Mononuclear cell (primary cell): ENCODE results near the gene ZNF613. TPM values are rescaled to one million over a fixed set of nuclear protein-coding genes. Genes with fewer than 3 reads are reported as not detected.
"Not testable (repeated sequence)": the region's sequence is repeated elsewhere in the genome, so short reads cannot be mapped to it uniquely, and the experiment has no call there.

Experiments used
- H3K27me3 ChIP-seq: 2 replicates; pipeline ENCODE4 v1.6.0; 2011; ENCODE audit warnings: low read length, control low read depth; ENCODE audit not compliant: insufficient read depth
- H3K4me1 ChIP-seq: 2 replicates; pipeline ENCODE4 v1.5.1; 2011; ENCODE audit warnings: mild to moderate bottlenecking, low read length, control low read depth; ENCODE audit not compliant: insufficient read depth
- H3K4me3 ChIP-seq: 2 replicates; pipeline ENCODE4 v1.5.1; 2011; ENCODE audit warnings: mild to moderate bottlenecking, low read length, moderate library complexity
- H3K9me3 ChIP-seq: 2 replicates; pipeline ENCODE4 v1.5.1; 2011; ENCODE audit warnings: low read depth, mild to moderate bottlenecking, control low read depth, low read length
- total RNA-seq: library from RNA; depleted of rRNA; stranded (reverse); fragments of >200 nt; gene quantifications from one replicate; pipeline ENCODE4 v1.2.3, GENCODE V29; 2012

ZNF613 gene
- total RNA-seq, 1 donor: 0.84 TPM

- H3K9me3 ChIP-seq: peaks cover 100% of the 10 kb centered on the region
- not testable (repeated sequence) for H3K4me3 ChIP-seq
Observed at GRCh38 chr19:51975787-51976186, 48.5 kb downstream of the ZNF613 start.

GRCh38 chr19:51976852-51977251, 49.6 kb downstream of the ZNF613 start:
- Histone ChIP-seq H3K4me3 (no peak overlapping the region), H3K9me3 (peaks cover 95% of the 10 kb centered on the region), H3K4me1 (no peaks in the 10 kb centered on the region), H3K27me3 (no peaks in the 10 kb centered on the region)

More at GRCh38 chr19:51975787-51976186, 48.5 kb downstream of the ZNF613 start:
- not testable (repeated sequence) for H3K27me3 ChIP-seq, H3K4me1 ChIP-seq

DNA sequence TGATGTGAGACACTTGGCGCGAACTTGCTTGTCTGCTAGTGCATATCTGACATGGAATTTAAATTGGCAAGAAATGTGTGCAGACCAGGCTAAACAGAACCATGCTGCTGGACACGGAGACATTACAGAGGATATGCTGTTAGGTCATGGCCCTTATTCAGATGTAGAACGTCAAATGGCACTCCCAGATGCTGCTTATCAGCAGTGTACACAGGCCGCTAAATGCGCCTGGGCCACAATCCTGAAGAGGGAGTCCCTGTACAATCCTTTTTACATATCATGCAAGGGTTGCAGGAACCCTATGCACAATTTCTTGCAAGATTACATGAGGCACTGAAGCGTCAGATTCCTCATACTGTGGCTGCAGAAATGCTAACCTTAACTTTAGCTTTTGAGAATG, 50.1 kb downstream of the ZNF613 start:
- H3K4me1 ChIP-seq: no peaks in the 10 kb centered on the region
- no peak overlapping the region for H3K4me3 ChIP-seq
- H3K27me3 ChIP-seq: no peaks in the 10 kb centered on the region
- H3K9me3 ChIP-seq: peaks cover 95% of the 10 kb centered on the region

DNA sequence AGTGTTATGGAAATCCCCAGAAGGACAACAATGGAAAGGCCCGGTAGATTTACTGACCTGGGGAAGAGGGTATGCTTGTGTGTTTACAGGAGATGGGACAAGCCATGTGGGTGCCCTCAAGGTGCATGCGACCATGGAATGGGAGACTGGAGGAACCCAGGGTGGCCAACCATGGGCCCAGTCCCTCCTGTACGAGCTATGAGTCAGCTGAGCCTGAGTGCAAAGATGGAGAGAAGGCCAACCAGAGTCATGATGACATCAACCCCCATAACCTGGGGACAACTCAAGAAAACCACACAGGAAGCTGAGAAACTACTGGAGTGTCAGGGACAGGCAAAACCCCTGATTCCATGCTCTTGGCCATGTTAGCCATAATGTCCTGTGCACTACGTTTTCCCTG, 51.6 kb downstream of the ZNF613 start:
- no peaks in the 10 kb centered on the region for H3K27me3 ChIP-seq
- H3K4me1 ChIP-seq: no peaks in the 10 kb centered on the region
- peaks cover 95% of the 10 kb centered on the region for H3K9me3 ChIP-seq
- H3K4me3 ChIP-seq: no peak overlapping the region

DNA sequence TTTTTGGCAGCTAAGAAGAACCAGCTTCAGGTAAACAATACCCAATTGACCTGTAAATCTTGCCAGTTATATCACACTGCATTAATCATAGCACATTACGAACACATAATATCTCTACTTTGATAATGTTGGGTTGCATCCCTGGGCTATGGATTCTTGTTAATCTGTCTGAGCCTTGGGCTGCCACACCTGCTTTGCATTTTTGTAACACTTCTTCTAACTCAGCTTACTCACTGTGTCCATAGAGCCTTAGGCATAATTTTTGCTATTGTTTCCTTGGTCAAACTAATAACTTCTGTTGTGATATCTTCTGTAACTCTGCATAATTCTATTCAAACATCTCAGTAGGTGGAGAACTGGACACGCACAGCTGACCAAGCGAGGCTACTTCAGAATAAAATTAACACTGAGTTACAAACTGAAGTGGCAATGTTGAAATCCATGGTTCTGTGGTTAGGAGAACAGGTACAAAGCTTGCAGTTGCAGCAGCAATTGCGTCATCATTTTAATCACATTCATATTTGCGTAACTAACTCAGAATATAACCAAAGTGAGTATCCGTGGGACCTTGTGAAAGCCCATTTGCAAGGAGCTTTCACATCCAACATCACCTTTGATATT, 53.0 kb downstream of the ZNF613 start:
- H3K9me3 ChIP-seq: peaks cover 95% of the 10 kb centered on the region
- no peak overlapping the region for H3K4me3 ChIP-seq
- peaks cover under 1% of the 10 kb centered on the region for H3K4me1 ChIP-seq
- no peaks in the 10 kb centered on the region for H3K27me3 ChIP-seq

- H3K9me3 ChIP-seq: peaks cover 90% of the 10 kb centered on the region
- not testable (repeated sequence) for H3K27me3 ChIP-seq, H3K4me3 ChIP-seq, H3K4me1 ChIP-seq
Observed at GRCh38 chr19:51980926-51981325, 53.7 kb downstream of the ZNF613 start.

- Histone ChIP-seq H3K4me1 (peaks cover 16% of the 10 kb centered on the region), H3K27me3 (no peaks in the 10 kb centered on the region), H3K9me3 (peaks cover 66% of the 10 kb centered on the region), H3K4me3 (no peak overlapping the region)
Observed at GRCh38 chr19:51983361-51983760, 56.1 kb downstream of the ZNF613 start.

DNA sequence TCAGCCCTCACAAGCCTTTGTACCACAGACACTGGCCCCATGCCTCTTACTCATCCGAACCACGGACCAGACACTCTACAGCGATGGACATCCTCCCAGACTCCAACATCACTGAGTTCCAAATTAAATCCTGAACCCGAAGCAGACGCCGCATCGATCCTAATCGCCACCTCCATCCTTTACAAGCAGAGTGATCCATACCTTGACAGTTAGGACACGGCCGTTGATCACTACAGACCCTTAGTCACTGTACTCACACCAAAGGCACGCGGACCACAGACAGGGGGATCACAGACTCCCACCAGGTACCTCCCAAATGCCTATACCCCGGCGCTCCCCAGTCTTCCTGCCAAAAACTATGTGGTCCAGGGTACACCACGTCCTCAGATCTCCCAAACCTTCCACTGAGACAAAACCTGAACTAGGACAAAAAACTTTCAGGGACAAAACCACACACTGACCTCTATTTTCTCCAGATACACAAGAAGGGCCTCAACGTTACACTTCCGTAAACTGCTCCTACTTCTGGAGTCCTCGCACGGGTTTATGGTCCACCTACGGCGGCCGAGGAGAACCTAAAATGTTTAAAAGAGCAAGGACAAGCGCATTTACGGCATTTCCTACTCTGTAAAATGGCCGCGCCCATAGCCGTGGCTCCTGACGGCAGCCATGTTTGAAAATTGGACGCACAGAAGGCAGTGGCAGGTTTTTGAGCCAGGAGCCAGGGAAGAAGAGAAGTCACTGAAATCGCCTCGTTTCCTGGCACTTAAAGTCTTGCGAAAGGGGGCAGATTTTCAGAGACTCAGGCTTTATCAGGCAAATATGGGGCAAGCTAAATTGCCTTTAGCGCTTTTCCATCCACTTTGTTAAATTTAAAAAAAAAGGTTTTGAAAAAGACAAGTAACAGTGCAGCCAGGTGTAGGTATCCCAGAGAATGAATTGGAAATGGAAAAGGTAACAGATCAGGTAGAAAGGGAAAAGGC, 59.3 kb downstream of the ZNF613 start, which contains the start of gene ZNF350:
TSS of gene ZNF350 (minus strand) at position 532 of the 983 bp plus-strand sequence. CDS start 12,480 bp downstream, outside the sequence.
- Histone ChIP-seq H3K9me3 (peaks cover 58% of the 10 kb centered on the region), H3K4me1 (peaks cover 16% of the 10 kb centered on the region), H3K4me3 (peak within 1 kb of the TSS; percentile 100), H3K27me3 (no peaks in the 10 kb centered on the region)

DNA sequence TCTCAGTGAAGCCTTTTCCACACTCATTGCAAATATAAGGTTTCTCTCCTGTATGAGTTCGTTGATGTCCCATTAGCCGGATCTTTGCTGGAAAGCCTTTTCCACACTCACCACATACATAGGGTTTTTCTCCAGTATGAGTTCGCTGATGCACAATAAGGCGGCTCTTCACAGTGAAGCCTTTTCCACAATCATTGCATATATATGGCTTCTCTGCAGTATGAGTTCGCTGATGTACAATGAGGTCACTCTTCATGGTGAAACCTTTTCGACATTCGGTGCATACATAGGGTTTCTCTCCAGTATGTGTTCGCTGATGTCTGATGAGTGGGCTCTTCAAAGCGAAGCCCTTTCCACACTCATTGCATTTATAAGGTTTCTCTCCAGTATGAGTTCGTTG, 66.2 kb downstream of the ZNF613 start:
- Histone ChIP-seq H3K4me3 (no peak overlapping the region), H3K4me1 (no peaks in the 10 kb centered on the region), H3K9me3 (peaks cover 87% of the 10 kb centered on the region), H3K27me3 (no peaks in the 10 kb centered on the region)

DNA sequence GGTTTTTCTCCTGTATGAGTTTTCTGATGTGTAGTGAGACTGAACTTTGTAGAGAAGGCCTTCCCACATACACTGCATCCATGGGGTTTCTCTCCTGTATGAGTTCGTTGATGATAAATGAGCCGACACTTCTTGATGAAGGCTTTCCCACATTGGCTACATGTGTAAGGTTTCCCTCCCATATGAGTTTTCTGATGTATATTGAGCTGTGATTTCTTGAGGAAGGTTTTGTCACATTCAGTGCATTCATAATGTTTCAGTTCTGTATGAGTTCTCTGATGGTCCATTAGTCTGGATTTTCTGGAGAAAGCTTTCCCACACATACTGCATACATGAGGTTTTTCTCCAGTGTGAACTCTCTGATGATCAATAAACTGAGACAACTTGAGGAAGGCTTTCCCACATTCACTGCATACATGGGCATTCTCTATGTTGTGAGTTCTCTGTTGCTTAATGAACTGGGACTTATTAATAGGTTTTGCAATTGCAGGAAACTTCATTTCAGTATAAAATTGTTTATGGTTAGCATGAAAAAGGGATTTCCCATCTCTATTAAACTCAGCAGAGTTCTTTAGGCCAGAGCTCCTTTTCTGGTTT, 66.9 kb downstream of the ZNF613 start:
- Histone ChIP-seq H3K27me3 (no peaks in the 10 kb centered on the region), H3K9me3 (peaks cover 93% of the 10 kb centered on the region), H3K4me3 (no peak overlapping the region), H3K4me1 (no peaks in the 10 kb centered on the region)

Other genes starting within 250 kb of the ZNF613 start
- gene SPACA6, start 234.1 kb upstream of the ZNF613 start, total RNA-seq: 1.8 TPM
- 1.2 TPM for gene HAS1, start 203.5 kb upstream of the ZNF613 start, total RNA-seq
- 81.6 TPM for gene FPR1, start 175.6 kb upstream of the ZNF613 start, total RNA-seq
- 7.5 TPM for gene FPR2, start 166.3 kb upstream of the ZNF613 start, total RNA-seq
- gene FPR3, start 132.3 kb upstream of the ZNF613 start, total RNA-seq: 2.2 TPM
- gene ZNF577, start 39.5 kb upstream of the ZNF613 start, total RNA-seq: 8.6 TPM
- 18.3 TPM for gene ZNF649, start 22.5 kb upstream of the ZNF613 start, total RNA-seq
- gene ZNF350, start 59.4 kb downstream of the ZNF613 start, total RNA-seq: 34.5 TPM
- gene ZNF615, start 80.7 kb downstream of the ZNF613 start, total RNA-seq: 16.1 TPM
- gene ZNF614, start 100.9 kb downstream of the ZNF613 start, total RNA-seq: 17.4 TPM
- gene ZNF432, start 121.4 kb downstream of the ZNF613 start, total RNA-seq: 15.7 TPM
- gene ZNF841, start 168.3 kb downstream of the ZNF613 start, total RNA-seq: 19.6 TPM
- gene ZNF616, start 212.5 kb downstream of the ZNF613 start, total RNA-seq: 1.2 TPM
- gene ZNF836, start 244.1 kb downstream of the ZNF613 start, total RNA-seq: 12.3 TPM